GM19328 (cell line): Measurements from ENCODE around the gene REX1BD.
A peak's percentile ranks its signal among the peaks of the same experiment; 100 is the strongest.
"Not testable (repeated sequence)": the region's sequence is repeated elsewhere in the genome, so short reads cannot be mapped to it uniquely, and the experiment has no call there.

Source experiments
- ATAC-seq: cut with Tn5 transposase; IDR thresholded peaks from one replicate; pipeline ENCODE4 v1.9.1; 2021; ENCODE audit warnings: mild to moderate bottlenecking, moderate library complexity; ENCODE audit not compliant: unreplicated experiment

The REX1BD gene

GRCh38 chr19:18588611-18589379 lies at the start of gene REX1BD:
Gene REX1BD, plus strand, starts transcription at chr19:18588798. Its CDS starts 4 bp downstream, at chr19:18588802.
- ATAC-seq: peak; percentile 79

- no peak for ATAC-seq
Measured at GRCh38 chr19:18539372-18539771, 49.2 kb upstream of the REX1BD start.

- not testable (repeated sequence) for ATAC-seq
Measured at GRCh38 chr19:18540200-18540599, 48.4 kb upstream of the REX1BD start.

DNA sequence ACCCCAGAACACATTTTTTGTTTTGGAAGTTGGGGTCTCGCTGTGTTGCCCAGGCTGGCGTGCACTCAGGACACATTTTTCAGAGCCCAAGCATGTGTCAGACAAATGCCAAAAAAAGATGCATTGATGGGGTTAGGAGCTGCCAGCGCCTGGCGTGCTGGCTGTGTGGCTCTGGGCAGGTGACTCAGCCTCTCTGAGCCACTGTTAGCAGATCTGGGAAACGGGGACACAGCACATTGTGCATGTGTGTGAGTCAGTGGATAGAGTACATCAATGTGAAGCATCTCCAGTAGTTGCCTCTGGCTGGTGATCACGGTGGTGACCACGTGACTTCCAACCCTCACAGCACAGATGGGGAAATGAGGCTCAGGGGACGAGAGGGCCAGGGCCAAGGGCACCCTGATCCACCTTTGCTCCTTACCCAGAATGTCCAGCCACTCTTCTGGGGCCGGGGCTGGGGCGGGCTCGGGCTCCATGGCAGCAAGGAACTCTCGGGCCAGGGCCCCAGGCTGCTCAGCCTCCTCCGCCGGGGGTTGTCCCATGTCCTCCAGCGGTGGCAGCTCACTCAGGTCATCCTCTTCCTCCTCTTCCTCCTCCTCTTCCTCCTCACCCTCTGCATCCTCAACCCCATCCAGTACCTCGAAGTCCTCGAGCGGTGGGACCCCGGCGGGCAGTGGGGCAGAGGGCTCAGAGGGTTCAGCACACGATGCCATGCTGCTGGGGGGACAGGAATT lies 47.2 kb upstream of the REX1BD start:
- no peak for ATAC-seq

DNA sequence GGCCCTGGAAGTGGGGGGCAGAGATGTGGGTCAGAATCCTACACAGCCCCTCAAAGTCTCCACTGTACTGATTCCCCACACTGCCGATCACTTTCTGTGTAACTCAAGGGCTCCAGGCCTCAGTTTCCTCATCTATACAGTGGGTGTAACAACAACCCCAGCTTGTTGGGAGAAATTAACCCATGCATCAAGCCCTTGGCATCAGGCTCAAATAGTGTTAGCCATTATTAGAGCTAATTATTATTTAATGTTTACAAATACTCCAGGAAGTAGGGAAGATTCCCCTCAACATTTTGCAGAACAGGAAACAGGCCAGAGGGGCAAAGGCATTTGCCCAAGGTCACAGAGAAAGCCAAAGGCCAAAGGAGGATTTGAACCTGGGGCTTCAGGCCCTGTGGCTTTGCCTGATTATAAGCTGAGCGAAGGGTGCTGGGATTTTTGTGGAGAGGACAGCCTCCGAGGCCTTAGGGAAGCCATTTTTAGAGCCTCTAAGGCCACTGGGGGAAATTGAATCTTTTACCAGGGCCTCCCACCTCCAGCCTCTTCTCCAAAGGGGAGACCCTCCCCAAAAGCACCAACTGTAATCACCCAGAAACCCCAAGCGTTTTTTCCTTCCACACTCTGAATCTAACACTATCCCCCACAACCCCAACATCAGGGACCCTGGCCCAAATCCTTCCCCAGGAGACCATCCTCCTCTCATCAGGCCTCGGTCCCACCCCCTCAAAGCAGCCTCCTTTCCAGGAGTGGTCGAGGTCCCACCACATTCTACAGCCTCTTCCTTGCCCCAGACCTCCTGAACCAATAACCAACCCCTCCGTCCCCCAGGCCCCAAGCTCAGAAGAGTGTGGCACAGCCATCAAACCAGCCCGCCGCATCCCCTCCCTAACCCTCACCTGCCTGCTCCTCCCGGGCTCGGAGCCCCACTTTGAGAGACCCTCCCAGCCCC lies 46.3 kb upstream of the REX1BD start:
- no peak for ATAC-seq

DNA sequence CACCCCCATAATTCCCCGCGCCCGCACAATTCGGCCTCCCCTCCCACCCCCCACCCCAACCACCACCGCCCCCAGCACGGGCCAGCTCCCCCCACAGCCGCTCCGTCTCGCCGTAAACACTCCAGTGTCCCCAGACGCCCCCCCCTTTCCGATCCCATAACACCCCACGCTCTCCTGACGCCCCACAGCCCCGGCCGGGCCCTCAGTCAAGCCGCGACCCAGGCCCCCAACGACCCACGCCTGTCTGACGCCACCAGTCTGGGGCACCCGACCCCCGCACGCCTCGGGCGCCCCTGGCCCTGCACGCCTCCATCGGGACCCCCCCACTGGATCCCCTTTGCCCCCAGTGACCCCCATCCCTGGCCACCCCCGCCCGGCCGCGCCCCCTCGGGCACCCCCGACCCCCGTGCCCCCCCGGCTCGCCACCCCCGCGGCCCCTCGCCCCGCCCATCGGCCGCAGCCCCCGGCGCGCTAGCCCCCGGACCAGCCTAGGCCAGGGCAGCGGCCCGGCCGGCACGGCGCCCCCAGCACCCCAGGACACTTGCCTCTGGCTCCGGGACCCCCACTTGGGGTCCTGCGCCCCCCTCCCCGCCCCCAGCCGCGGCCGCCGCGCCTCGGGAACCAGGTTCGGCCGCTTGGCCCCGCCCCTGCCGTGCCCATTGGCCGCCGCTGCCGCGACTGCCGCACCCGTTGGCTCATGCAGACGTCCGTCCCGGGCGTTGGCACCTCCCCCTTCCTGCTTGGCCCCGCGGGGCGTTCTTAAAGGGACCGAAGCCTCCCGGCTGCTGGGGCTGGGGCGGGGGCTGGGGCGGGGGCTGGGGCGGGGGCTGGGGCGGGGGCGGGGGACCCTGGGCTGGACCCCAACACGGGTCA lies 45.4 kb upstream of the REX1BD start, which contains the start of gene FKBP8:
TSS of gene FKBP8 (minus strand) at position 633 of the 873 bp plus-strand sequence. CDS start 1,603 bp downstream, outside the sequence.
- peak; percentile 84 for ATAC-seq

DNA sequence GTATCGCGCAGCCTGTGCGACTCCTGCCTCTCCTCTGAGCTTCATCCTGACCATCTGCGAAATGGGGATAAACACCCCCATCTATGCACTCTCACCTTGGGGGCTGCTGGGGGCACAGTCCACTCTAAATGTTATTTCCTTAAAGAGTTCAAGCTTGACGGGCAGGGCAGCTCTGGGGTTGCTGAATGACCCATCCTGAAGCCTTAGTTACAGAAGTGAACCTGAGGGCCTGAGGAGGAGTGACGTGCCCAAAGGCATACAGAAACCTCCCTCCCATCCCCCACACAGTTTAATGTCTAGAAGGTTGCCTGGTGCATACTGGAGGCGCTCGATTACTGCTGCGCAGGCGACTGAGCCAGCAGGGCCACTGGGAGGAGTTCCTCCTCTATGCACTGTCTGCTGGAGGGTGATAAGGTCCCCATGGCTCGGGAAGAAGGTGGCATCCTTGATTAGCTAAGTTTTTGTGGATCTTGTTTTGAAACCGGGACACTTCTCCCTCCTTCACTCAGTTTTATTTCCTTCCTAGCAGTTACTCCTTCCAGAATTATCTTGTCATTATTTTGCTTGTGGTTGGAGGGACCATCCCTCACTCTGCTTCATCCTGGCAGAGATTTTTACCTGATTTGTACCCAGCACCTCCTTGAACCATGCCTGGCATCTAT lies 44.7 kb upstream of the REX1BD start:
- peak; percentile 49 for ATAC-seq

DNA sequence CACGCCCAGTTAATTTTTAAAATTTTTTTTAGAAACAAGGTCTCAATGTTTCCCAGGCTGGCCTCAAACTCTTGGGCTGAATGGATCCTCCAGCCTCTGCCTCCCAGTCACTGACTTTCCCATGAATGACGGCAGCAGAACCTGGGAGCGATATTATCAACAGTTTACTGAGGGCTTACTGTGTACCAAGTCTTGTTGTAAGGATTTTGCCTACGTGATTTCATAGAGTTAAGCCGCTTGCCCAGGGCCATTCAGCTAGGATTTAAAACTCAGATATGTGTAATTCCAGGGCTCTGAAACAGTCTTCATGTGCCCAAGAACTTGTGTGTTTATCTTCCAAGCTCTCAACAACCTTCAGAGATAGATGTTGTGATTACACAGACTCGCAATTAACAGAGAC lies 37.0 kb upstream of the REX1BD start:
- ATAC-seq: no peak

DNA sequence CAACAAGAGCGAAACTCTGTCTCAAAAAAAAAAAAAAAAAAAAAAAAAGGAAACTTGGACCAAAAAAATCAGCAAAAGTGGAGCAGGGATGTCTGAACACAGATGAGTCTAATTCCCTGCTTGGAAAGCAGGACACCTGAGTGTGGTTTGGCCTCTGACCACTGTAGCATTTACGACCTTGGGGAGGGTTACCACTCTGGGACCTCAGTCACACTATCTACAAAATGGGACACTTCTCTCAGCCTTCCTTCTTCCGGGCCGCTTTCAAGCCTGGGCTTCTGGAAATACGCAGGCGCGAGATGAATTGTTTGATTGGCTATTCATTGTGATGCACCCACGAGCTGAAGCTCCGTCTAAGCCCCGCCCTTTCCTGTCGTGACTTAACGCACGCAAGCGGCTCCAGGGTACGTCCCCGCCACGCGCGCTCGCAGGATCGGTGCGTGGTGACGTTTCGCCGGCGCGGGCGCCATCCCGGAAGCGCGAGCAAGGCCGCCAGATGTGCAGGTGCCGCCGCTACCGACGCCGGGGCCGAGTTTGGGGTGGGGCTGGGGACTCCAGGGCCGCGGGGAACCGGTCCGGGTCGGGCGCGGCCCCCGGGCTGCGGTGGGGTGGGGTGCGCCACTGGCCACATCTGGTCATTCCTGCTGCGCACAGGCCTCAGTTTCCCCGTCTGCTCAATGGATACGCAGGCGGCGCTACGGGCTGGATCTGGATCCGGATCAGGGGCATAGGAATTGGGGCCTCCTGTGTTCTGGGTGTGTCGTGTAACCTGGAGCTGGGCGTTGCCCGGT lies 31.0 kb upstream of the REX1BD start, which contains the start of gene KXD1:
TSS of gene KXD1 (plus strand) at position 460 of the 791 bp plus-strand sequence. CDS start 4,187 bp downstream, outside the sequence.
- peak; percentile 94 for ATAC-seq

- no peak for ATAC-seq
Measured at GRCh38 chr19:18558202-18558555, 30.4 kb upstream of the REX1BD start.

GRCh38 chr19:18558604-18559003 lies 30.0 kb upstream of the REX1BD start:
- no peak for ATAC-seq

- no peak for ATAC-seq
Measured at GRCh38 chr19:18559685-18560084, 28.9 kb upstream of the REX1BD start.

- ATAC-seq: no peak
Measured at GRCh38 chr19:18562086-18562485, 26.5 kb upstream of the REX1BD start.

- no peak for ATAC-seq
Measured at GRCh38 chr19:18566953-18567352, 21.6 kb upstream of the REX1BD start.

- ATAC-seq: no peak
Measured at GRCh38 chr19:18568367-18568766, 20.2 kb upstream of the REX1BD start.

GRCh38 chr19:18571564-18572344 lies 16.8 kb upstream of the REX1BD start, which contains the start of gene UBA52:
Gene UBA52, plus strand, starts transcription at chr19:18571857. Its CDS starts 1,444 bp downstream, at chr19:18573301.
- ATAC-seq: peak; percentile 82

DNA sequence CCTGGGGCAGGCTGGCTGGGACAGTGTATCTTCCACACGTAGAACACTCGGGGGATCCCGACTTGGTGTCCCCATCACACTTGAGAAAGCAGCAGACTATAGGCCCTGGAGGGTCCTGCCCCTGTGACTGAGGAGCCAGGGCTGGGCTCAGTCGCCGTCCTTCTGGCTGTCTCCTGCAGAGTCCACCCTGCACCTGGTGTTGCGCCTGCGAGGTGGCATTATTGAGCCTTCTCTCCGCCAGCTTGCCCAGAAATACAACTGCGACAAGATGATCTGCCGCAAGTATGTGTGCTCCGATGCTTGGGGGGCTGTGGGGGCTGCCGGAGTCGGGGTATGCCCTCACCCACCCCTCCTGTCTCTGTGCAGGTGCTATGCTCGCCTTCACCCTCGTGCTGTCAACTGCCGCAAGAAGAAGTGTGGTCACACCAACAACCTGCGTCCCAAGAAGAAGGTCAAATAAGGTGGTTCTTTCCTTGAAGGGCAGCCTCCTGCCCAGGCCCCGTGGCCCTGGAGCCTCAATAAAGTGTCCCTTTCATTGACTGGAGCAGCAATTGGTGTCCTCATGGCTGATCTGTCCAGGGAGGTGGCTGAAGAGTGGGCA lies 13.8 kb upstream of the REX1BD start:
- no peak for ATAC-seq
